Smooth muscle cell (in vitro differentiated cells): ENCODE results near the gene ITGB6. TPM values are rescaled to one million over a fixed set of nuclear protein-coding genes. Genes with fewer than 3 reads are reported as not detected.

Source experiments
- DNase-seq: peaks from one replicate; lab custom pipeline; 2025; ENCODE audit not compliant: unreplicated experiment; lab: John Stamatoyannopoulos, UW
- H2AFZ ChIP-seq: fragments of 200-600 bp; sonication (generic); 2 replicates; pipeline ENCODE4 v1.6.0; 2016; ENCODE audit warnings: antibody characterized with exemption, low read depth, mild to moderate bottlenecking
- H3F3A ChIP-seq: fragments of 200-600 bp; sonication (generic); 2 replicates; pipeline ENCODE4 v1.6.0; 2017; ENCODE audit warnings: antibody characterized with exemption, low read depth
- H3K27ac ChIP-seq: fragments of 200-600 bp; sonication (generic); 2 replicates; pipeline ENCODE4 v1.5.1; 2016; ENCODE audit warnings: low read depth, mild to moderate bottlenecking
- H3K27me3 ChIP-seq: fragments of 200-600 bp; sonication (generic); 2 replicates; pipeline ENCODE4 v1.6.1; 2016; ENCODE audit warnings: low read depth, mild to moderate bottlenecking
- H3K36me3 ChIP-seq: fragments of 200-600 bp; sonication (generic); 2 replicates; pipeline ENCODE4 v1.5.1; 2016; ENCODE audit warnings: low read depth
- H3K4me1 ChIP-seq: fragments of 200-600 bp; sonication (generic); 2 replicates; pipeline ENCODE4 v1.5.1; 2016; ENCODE audit warnings: low read depth
- H3K4me2 ChIP-seq: fragments of 200-600 bp; sonication (generic); 2 replicates; pipeline ENCODE4 v1.6.0; 2016; ENCODE audit warnings: mild to moderate bottlenecking
- H3K4me3 ChIP-seq: fragments of 200-600 bp; sonication (generic); 2 replicates; pipeline ENCODE4 v1.5.1; 2016; ENCODE audit warnings: mild to moderate bottlenecking
- H3K79me2 ChIP-seq: fragments of 200-600 bp; sonication (generic); 2 replicates; pipeline ENCODE4 v1.6.0; 2016; ENCODE audit warnings: low read depth, mild to moderate bottlenecking
- H3K9ac ChIP-seq: fragments of 200-600 bp; sonication (generic); 2 replicates; pipeline ENCODE4 v1.6.0; 2016; ENCODE audit warnings: low read depth
- H3K9me3 ChIP-seq: fragments of 200-600 bp; sonication (generic); replicated peaks from 2 replicates; pipeline ENCODE4 v1.5.1; 2016; ENCODE audit warnings: low read depth
- H4K20me1 ChIP-seq: fragments of 200-600 bp; sonication (generic); 2 replicates; pipeline ENCODE4 v1.6.0; 2016; ENCODE audit warnings: low read depth
- WGBS: methylation state at CpG from one replicate; pipeline ENCODE4 v1.1.7; 2016; ENCODE audit warnings: low lambda C conversion rate; 5-methylcytosine and 5-hydroxymethylcytosine counted together
- polyA plus RNA-seq: library from polyadenylated mRNA; unstranded; fragments of >200 nt; fragmentation: Nextera tagmentation; extraction: Ambion mirVana; gene quantifications from 2 replicates; pipeline ENCODE4 v1.2.1, GENCODE V29; 2016
- total RNA-seq: library from RNA; depleted of rRNA; stranded (reverse); fragments of >200 nt; gene quantifications from 2 replicates; pipeline ENCODE4 v1.2.3, GENCODE V29; 2014
- TF ChIP-seq, protein P1 (sequence below): fragments of 200-600 bp; sonication (generic); IDR thresholded peaks from 2 replicates; pipeline ENCODE4 v1.5.1; 2017; ENCODE audit warnings: borderline replicate concordance, mild to moderate bottlenecking, antibody characterized with exemption; ENCODE audit not compliant: insufficient read depth, poor library complexity, severe bottlenecking

Gene ITGB6, protein sequence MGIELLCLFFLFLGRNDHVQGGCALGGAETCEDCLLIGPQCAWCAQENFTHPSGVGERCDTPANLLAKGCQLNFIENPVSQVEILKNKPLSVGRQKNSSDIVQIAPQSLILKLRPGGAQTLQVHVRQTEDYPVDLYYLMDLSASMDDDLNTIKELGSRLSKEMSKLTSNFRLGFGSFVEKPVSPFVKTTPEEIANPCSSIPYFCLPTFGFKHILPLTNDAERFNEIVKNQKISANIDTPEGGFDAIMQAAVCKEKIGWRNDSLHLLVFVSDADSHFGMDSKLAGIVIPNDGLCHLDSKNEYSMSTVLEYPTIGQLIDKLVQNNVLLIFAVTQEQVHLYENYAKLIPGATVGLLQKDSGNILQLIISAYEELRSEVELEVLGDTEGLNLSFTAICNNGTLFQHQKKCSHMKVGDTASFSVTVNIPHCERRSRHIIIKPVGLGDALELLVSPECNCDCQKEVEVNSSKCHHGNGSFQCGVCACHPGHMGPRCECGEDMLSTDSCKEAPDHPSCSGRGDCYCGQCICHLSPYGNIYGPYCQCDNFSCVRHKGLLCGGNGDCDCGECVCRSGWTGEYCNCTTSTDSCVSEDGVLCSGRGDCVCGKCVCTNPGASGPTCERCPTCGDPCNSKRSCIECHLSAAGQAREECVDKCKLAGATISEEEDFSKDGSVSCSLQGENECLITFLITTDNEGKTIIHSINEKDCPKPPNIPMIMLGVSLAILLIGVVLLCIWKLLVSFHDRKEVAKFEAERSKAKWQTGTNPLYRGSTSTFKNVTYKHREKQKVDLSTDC
- total RNA-seq (175 and 181 TPM in 2 replicates), polyA plus RNA-seq (15.2 and 85.3 TPM in 2 replicates)

DNA sequence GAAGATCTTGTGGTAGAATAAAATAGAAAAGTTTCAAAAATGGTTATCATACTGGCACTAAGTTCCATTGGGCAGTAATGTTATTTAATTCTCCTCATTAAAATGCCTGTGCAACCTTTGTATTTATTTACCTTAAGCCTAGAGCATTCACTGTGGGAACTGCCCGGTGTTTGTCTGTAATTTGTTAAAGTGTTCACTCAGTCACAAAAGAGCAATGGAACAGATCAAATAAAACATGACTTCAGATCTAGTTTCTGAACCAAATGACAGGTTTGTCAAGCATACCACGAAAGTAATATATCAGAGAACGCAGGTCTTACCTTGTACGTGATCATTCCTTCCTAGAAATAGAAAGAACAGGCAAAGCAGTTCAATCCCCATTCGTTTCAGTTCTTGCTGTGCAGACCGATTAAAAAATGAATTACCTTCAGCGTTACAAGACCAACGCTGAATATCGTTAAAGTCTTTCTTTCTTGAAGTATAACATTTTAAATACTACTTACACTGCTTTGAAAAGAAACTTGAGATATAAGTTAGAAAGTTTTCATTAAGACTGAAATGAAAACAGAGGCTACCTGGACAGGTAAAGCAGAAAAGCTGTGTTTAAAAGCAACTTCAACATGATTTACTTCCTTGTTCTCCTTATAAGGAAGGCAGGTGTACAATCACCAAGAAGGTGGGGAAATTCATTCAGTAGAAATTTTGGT, at the start of gene ITGB6:
Gene ITGB6, minus strand, starts transcription at position 590 of the 707 bp plus-strand sequence. Its CDS starts 209 bp downstream, at position 381.
- no peaks in the 10 kb centered on the region for H3K27me3 ChIP-seq
- H3K4me2 ChIP-seq: peak within 1 kb of the TSS; percentile 62
- no peaks in the 10 kb centered on the region for H3K4me1 ChIP-seq
- peak within 1 kb of the TSS; percentile 55 for H3K27ac ChIP-seq
- no peaks in the 10 kb centered on the region for H4K20me1 ChIP-seq
- TF ChIP-seq, protein P1, sequence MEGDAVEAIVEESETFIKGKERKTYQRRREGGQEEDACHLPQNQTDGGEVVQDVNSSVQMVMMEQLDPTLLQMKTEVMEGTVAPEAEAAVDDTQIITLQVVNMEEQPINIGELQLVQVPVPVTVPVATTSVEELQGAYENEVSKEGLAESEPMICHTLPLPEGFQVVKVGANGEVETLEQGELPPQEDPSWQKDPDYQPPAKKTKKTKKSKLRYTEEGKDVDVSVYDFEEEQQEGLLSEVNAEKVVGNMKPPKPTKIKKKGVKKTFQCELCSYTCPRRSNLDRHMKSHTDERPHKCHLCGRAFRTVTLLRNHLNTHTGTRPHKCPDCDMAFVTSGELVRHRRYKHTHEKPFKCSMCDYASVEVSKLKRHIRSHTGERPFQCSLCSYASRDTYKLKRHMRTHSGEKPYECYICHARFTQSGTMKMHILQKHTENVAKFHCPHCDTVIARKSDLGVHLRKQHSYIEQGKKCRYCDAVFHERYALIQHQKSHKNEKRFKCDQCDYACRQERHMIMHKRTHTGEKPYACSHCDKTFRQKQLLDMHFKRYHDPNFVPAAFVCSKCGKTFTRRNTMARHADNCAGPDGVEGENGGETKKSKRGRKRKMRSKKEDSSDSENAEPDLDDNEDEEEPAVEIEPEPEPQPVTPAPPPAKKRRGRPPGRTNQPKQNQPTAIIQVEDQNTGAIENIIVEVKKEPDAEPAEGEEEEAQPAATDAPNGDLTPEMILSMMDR: no peak
- peak within 1 kb of the TSS; percentile 59 for H3K9ac ChIP-seq
- H3K9me3 ChIP-seq: no peaks in the 10 kb centered on the region
- H3K4me3 ChIP-seq: peak within 1 kb of the TSS; percentile 46
- H3K36me3 ChIP-seq: no peaks in the 10 kb centered on the region
- WGBS: 83% methylated on average over 9 of the region's 9 CpGs
- no peaks in the 10 kb centered on the region for H3K79me2 ChIP-seq
- DNase-seq: no peak
- H2AFZ ChIP-seq: no peak within 1 kb of the TSS
- no peaks in the 10 kb centered on the region for H3F3A ChIP-seq

DNA sequence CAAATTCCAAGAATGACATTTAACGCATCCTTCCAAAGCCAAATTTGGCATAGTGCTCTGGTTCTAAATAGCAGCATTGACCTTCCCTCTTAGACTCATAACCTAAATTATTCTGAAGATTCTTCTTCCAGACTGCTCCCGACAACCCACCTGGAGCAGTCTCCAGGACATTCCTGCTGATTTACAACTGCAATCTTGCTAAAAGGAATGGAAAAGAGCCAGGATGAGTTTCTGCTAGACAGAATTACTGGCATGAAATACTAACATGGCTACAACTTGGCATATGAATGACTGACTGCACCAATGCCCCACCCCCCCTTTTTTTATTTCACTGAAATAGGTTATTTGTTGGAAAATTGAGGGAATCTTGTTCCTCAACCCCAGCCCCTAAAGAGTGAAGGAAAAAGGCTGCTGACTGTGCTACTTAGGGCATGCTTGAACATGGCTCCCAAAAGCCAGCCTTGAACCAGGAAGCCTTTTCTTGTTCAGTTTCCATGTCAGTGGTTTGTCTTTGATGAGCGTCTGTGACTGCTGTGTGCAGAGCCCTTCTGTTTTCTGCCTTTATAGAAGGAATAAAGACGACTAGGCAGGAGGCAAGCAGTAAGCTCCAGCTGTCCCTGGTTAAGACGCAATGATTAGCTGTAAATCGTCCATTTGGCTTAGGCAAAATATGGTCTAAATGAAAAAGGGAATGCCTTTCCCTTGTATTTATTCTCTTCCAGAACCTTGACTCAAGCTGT, 47.4 kb upstream of the ITGB6 start:
- TF ChIP-seq, protein P1: no peak
- Histone ChIP-seq H3K4me3 (no peak overlapping the region), H3K4me1 (peaks cover 8% of the 10 kb centered on the region), H3F3A (peaks cover 5% of the 10 kb centered on the region), H3K79me2 (no peaks in the 10 kb centered on the region), H3K4me2 (no peak overlapping the region), H4K20me1 (no peaks in the 10 kb centered on the region), H3K9ac (no peak overlapping the region), H3K27me3 (no peaks in the 10 kb centered on the region), H3K36me3 (no peaks in the 10 kb centered on the region), H2AFZ (peak overlapping the region; percentile 52), H3K9me3 (no peaks in the 10 kb centered on the region), H3K27ac (no peak overlapping the region)
- WGBS: 48% methylated on average over 6 of the region's 6 CpGs
- no peak for DNase-seq

DNA sequence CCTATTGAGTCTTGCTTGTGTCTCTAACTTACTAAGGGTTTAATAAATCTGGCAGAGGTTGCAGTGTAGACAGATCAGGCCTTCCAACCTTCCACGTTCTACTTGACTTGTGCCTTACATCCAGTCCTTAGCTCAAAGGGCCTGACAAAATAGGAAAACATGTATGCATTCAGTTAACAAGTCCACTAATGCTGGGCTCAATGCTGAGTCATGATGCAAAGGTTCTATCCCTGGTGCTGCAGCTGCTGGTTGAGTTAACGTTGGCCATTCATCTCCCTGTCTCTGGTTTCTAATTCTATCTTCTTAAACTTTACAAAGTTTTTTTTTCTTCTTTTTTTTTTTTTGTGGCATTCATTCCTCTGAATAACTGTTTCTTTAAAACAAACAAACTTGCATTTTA, 46.3 kb upstream of the ITGB6 start:
- no peak for DNase-seq
- H3K4me3 ChIP-seq: no peak overlapping the region
- WGBS: 25% methylated on average over 2 of the region's 2 CpGs

More for the DNA sequence above, 46.3 kb upstream of the ITGB6 start:
- peaks cover 13% of the 10 kb centered on the region for H3K4me1 ChIP-seq
- no peaks in the 10 kb centered on the region for H3K36me3 ChIP-seq
- H3K27ac ChIP-seq: no peak overlapping the region
- H3F3A ChIP-seq: peaks cover 8% of the 10 kb centered on the region
- TF ChIP-seq, protein P1: no peak
- H3K9ac ChIP-seq: no peak overlapping the region
- no peaks in the 10 kb centered on the region for H3K27me3 ChIP-seq
- H4K20me1 ChIP-seq: no peaks in the 10 kb centered on the region
- no peak overlapping the region for H2AFZ ChIP-seq
- no peak overlapping the region for H3K4me2 ChIP-seq
- H3K9me3 ChIP-seq: no peaks in the 10 kb centered on the region
- H3K79me2 ChIP-seq: no peaks in the 10 kb centered on the region
